HAP-1 (cell line): ENCODE results near the gene PBOV1.
"Not testable (repeated sequence)": the region's sequence is repeated elsewhere in the genome, so short reads cannot be mapped to it uniquely, and the experiment has no call there.

Source experiments
- DNase-seq, 2 experiments: peaks; one replicate each; pipeline ENCODE4 v3.0.0-alpha.2; 2016 to 2020; ENCODE audit warnings: low spot score in 2 of 2
- H3K27me3 ChIP-seq: fragments of 250-450 bp; sonication (Bioruptor Pico); 2 replicates; pipeline ENCODE4 v1.5.1; 2020; ENCODE audit warnings: low read depth, mild to moderate bottlenecking, moderate library complexity
- H3K36me3 ChIP-seq: fragments of 250-450 bp; sonication (Bioruptor Pico); replicated peaks from 2 replicates; pipeline ENCODE4 v1.5.1; 2020; ENCODE audit warnings: mild to moderate bottlenecking
- H3K4me1 ChIP-seq: fragments of 250-450 bp; sonication (Bioruptor Pico); 2 replicates; pipeline ENCODE4 v1.5.1; 2020; ENCODE audit warnings: mild to moderate bottlenecking
- H3K4me3 ChIP-seq: fragments of 250-450 bp; sonication (Bioruptor Pico); 2 replicates; pipeline ENCODE4 v1.5.1; 2020; ENCODE audit warnings: mild to moderate bottlenecking, moderate library complexity
- H3K9me3 ChIP-seq: fragments of 250-450 bp; sonication (Bioruptor Pico); 2 replicates; pipeline ENCODE4 v1.5.1; 2020; ENCODE audit warnings: mild to moderate bottlenecking, moderate library complexity
- in situ Hi-C: fragments of 300-500 bp; cut with MboI; formaldehyde crosslinking; loops from 3 replicates; pipeline ENCODE4 v1.14.3; 2020; ENCODE audit warnings: low sequenced_read_pairs, inconsistent platforms, mixed read lengths

PBOV1 gene

DNA sequence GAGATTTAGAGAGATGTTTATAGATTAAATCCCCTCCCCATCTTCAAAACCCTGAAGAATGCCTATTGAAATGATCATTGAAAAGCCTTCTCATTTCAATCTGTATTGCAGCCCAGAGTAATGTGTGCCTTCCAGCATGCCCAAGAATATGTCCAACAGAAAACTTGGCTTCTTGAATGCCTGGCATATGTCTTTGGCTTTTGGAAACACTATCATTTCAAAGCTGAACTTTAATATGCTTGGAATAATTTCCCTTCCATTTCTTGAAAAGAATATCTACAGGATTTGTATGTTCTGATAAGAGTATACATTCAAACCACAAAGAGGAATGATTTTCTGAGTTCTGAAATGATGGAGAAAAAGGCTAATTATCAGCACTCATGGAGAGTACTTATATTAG, 11.9 kb upstream of the PBOV1 start:
- H3K36me3 ChIP-seq = no peaks in the 10 kb centered on the region
- no peak for DNase-seq
- H3K27me3 ChIP-seq = no peaks in the 10 kb centered on the region
- in situ Hi-C loops = no loop called here
- no peaks in the 10 kb centered on the region for H3K4me1 ChIP-seq
- H3K9me3 ChIP-seq = no peaks in the 10 kb centered on the region
- no peak overlapping the region for H3K4me3 ChIP-seq

- H3K36me3 ChIP-seq = no peaks in the 10 kb centered on the region
- no peaks in the 10 kb centered on the region for H3K27me3 ChIP-seq
- H3K4me1 ChIP-seq = no peaks in the 10 kb centered on the region
- in situ Hi-C loops = no loop called here
- H3K4me3 ChIP-seq = no peak overlapping the region
- no peak for DNase-seq
- no peaks in the 10 kb centered on the region for H3K9me3 ChIP-seq
These were observed 11.4 kb upstream of the PBOV1 start for GRCh38 chr6:138229663-138230179.

GRCh38 chr6:138229072-138229471, 10.8 kb upstream of the PBOV1 start:
- Histone ChIP-seq H3K4me1 (no peaks in the 10 kb centered on the region), H3K27me3 (no peaks in the 10 kb centered on the region), H3K9me3 (no peaks in the 10 kb centered on the region), H3K36me3 (no peaks in the 10 kb centered on the region), H3K4me3 (no peak overlapping the region)
- in situ Hi-C loops = no loop called here
- no peak for DNase-seq

DNA sequence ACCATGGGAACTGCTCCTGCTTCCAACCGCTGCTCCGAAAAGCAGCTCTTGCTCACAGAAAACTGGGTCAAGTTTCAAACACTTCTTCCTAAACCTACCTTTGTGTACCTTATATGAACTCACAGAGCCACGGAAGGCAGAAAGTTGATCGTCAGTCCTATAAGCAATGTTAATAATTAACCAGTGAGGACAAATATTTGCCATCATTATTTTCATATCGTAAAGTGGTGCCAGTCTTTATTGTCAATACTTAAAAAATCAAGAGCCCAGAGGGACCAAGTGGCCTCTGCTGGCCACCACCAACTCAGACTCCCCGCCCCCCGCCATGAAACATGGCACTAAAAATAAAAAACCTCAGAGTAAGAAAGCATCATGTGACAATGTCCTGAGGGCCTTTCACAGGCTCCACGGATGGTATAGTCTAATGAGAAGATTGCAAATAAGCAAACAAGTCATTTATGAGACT, 9.1 kb upstream of the PBOV1 start:
- Histone ChIP-seq H3K9me3 (no peaks in the 10 kb centered on the region), H3K27me3 (no peaks in the 10 kb centered on the region), H3K36me3 (no peaks in the 10 kb centered on the region), H3K4me1 (no peaks in the 10 kb centered on the region), H3K4me3 (no peak overlapping the region)
- in situ Hi-C loops = no loop called here
- no peak for DNase-seq

- DNase-seq = no peak
These were observed 8.5 kb upstream of the PBOV1 start for GRCh38 chr6:138226700-138227315.

GRCh38 chr6:138225953-138226352, 7.7 kb upstream of the PBOV1 start:
- H3K27me3 ChIP-seq = no peaks in the 10 kb centered on the region
- no peak overlapping the region for H3K4me3 ChIP-seq
- H3K36me3 ChIP-seq = no peaks in the 10 kb centered on the region
- in situ Hi-C loops = no loop called here
- DNase-seq = no peak
- no peaks in the 10 kb centered on the region for H3K9me3 ChIP-seq
- no peaks in the 10 kb centered on the region for H3K4me1 ChIP-seq

More at GRCh38 chr6:138226700-138227315, 8.5 kb upstream of the PBOV1 start:
- Histone ChIP-seq H3K9me3 (no peaks in the 10 kb centered on the region), H3K36me3 (no peaks in the 10 kb centered on the region), H3K27me3 (no peaks in the 10 kb centered on the region), H3K4me1 (no peaks in the 10 kb centered on the region), H3K4me3 (no peak overlapping the region)
- in situ Hi-C loops = no loop called here

- Histone ChIP-seq H3K4me3 (no peak overlapping the region), H3K4me1 (no peaks in the 10 kb centered on the region), H3K9me3 (no peaks in the 10 kb centered on the region), H3K36me3 (no peaks in the 10 kb centered on the region), H3K27me3 (no peaks in the 10 kb centered on the region)
- in situ Hi-C loops = no loop called here
- no peak for DNase-seq
These were observed 4.7 kb upstream of the PBOV1 start for GRCh38 chr6:138222901-138223546.

- in situ Hi-C loops = no loop called here
- no peaks in the 10 kb centered on the region for H3K27me3 ChIP-seq
- no peak for DNase-seq
- no peaks in the 10 kb centered on the region for H3K4me1 ChIP-seq
- no peak overlapping the region for H3K4me3 ChIP-seq
- no peaks in the 10 kb centered on the region for H3K9me3 ChIP-seq
- no peaks in the 10 kb centered on the region for H3K36me3 ChIP-seq
These were observed 1.6 kb upstream of the PBOV1 start for GRCh38 chr6:138219901-138220300.

DNA sequence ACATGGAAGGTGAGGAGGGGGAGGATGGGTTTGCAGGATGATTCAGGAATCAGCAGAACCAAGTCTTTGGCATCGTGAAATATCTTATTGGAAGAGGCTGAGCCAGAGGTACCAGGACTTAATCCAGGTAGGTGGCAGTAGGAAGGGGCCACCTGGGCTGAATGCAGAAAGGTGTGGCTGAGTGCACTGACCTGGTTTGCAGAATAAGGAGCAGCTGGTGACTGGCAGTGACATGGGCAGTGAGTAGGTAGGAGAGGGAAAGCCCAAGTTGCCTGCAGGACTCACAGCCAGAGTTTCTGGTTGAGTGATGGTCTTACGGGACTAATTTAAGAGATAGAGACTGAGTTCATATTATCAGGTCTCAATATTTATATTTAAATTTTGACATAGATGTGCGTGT, 1.1 kb upstream of the PBOV1 start:
- H3K36me3 ChIP-seq = no peaks in the 10 kb centered on the region
- no peak overlapping the region for H3K4me3 ChIP-seq
- H3K9me3 ChIP-seq = no peaks in the 10 kb centered on the region
- DNase-seq = no peak
- H3K4me1 ChIP-seq = no peaks in the 10 kb centered on the region
- H3K27me3 ChIP-seq = no peaks in the 10 kb centered on the region
- in situ Hi-C loops = no loop called here

DNA sequence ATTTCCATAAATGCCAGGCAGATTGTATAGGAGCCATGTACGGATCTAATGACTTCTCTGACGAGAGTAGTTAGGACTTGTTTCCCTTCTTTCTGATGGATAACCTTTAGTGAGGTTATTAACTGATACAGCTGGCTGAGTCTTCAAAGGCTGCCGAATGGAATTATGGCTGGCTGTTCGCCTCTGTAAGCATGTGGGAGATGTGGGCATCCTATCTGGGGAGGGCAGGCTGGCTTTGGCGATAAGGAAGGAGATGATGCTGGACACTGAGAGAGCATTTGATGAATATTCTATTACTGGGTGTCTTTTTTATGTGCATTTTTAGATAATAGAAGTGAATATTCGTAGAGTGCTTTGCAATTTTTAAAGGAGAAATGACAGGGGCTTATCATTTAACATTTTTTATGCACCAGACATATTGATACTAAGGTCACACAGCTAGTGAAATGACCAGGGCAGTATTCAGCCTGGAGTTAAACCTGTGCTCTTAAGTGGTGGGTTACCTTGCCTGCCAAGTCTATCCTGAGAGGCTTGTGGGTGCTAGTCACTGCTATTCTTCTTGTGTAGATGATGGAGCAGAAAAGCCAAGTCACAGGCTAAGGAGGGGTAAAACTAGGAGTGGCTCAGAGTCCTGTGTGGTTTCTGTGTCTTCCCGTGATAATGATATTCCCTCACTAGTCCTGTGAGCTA, 3.1 kb downstream of the PBOV1 start:
- peaks cover 7% of the 10 kb centered on the region for H3K4me1 ChIP-seq
- H3K27me3 ChIP-seq = no peaks in the 10 kb centered on the region
- DNase-seq = no peak
- in situ Hi-C loops = no loop called here
- H3K36me3 ChIP-seq = no peaks in the 10 kb centered on the region
- H3K4me3 ChIP-seq = no peak overlapping the region
- no peaks in the 10 kb centered on the region; the same call in 1 of the 2 replicates for H3K9me3 ChIP-seq

DNA sequence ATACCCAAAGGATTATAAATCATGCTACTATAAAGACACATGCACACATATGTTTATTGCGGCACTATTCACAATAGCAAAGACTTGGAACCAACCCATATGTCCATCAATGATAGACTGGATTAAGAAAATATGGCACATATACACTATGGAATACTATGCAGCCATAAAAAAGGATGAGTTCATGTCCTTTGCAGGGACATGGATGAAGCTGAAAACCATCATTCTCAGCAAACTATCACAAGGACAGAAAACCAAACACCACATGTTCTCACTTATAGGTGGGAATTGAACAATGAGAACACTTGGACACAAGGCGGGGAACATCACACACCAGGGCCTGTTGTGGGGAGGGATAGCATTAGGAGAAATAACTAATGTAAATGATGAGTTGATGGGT, 5.8 kb downstream of the PBOV1 start:
- H3K27me3 ChIP-seq, H3K4me3 ChIP-seq, H3K4me1 ChIP-seq, H3K36me3 ChIP-seq, DNase-seq, H3K9me3 ChIP-seq, in situ Hi-C loops: not testable (repeated sequence)

DNA sequence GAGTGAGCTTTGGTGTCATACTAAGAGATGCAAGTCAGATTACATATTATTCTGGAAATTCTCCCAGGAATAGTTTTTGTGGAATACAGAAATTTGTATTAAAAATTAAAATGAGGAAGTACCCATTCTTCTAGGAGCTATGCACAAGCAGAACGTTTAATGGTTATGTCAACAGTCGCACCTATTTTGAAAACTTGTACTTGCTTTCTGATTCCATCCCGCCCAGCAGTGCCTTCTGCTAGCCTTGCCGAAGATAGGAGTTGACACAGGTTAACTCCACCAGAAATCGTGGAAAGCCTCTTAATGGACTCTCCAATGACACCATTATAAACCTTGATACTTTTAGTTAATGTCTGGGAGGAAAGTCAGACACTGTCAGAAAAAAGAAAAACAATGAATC, 6.7 kb downstream of the PBOV1 start:
- H3K27me3 ChIP-seq = no peaks in the 10 kb centered on the region
- H3K4me3 ChIP-seq = no peak overlapping the region
- no peaks in the 10 kb centered on the region for H3K36me3 ChIP-seq
- no peaks in the 10 kb centered on the region; the same call in 1 of the 2 replicates for H3K9me3 ChIP-seq
- peak in 1 of 2 experiments; percentile 20 for DNase-seq
- H3K4me1 ChIP-seq = peaks cover 7% of the 10 kb centered on the region
- in situ Hi-C loops = no loop called here

- Histone ChIP-seq H3K36me3 (no peaks in the 10 kb centered on the region), H3K27me3 (no peaks in the 10 kb centered on the region), H3K4me1 (peaks cover 7% of the 10 kb centered on the region), H3K9me3 (no peaks in the 10 kb centered on the region; the same call in 1 of the 2 replicates), H3K4me3 (no peak overlapping the region)
- in situ Hi-C loops = no loop called here
- no peak for DNase-seq
These were observed 7.2 kb downstream of the PBOV1 start for GRCh38 chr6:138211048-138211581.

- Histone ChIP-seq H3K36me3 (no peaks in the 10 kb centered on the region), H3K9me3 (no peaks in the 10 kb centered on the region), H3K4me1 (peaks cover 4% of the 10 kb centered on the region; the same call in 1 of the 2 replicates), H3K27me3 (no peaks in the 10 kb centered on the region), H3K4me3 (no peak overlapping the region)
- DNase-seq = no peak
- in situ Hi-C loops = no loop called here
These were observed 11.4 kb downstream of the PBOV1 start for GRCh38 chr6:138206862-138207261.
